GM18951 (cell line): ENCODE data around the gene LTO1.

Source experiments
- POLR2A ChIP-seq: IDR thresholded peaks from 4 replicates; pipeline ENCODE4 v1.6.1; 2011; ENCODE audit warnings: mild to moderate bottlenecking; ENCODE audit not compliant: insufficient read length, insufficient read depth; ENCODE audit errors: extremely low read depth
- in situ Hi-C: fragments of 300-500 bp; cut with MboI; formaldehyde crosslinking; loops from one replicate; pipeline ENCODE4 v1.12.0; 2022; ENCODE audit warnings: low sequenced_read_pairs, mixed read lengths, inconsistent platforms; ENCODE audit not compliant: unreplicated experiment

Gene LTO1

DNA sequence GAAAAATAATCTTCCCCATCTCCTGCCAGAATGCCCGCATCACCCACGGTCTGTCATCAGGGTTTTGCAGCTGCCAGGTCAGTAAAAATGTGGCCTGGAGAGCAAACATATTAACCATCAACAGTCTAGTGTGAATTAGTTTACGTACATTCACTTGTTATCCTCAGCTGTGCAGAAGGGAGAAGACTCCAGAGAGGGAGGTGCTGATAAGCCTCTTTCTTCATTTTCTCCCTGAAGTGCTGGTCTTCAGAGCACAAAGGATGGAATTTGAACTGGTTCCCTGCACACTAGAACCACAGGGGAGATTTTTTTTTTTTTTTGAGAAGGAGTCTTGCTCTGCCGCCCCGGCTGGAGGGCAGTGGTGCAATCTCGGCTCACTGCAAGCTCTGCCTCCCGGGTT is 20.4 kb upstream of the LTO1 start:
- in situ Hi-C loops: loop anchor here (25.0 kb wide), 1 partner anchor 492 kb away; no protein-coding TSS in a partner anchor
- no peak for TF ChIP-seq POLR2A

DNA sequence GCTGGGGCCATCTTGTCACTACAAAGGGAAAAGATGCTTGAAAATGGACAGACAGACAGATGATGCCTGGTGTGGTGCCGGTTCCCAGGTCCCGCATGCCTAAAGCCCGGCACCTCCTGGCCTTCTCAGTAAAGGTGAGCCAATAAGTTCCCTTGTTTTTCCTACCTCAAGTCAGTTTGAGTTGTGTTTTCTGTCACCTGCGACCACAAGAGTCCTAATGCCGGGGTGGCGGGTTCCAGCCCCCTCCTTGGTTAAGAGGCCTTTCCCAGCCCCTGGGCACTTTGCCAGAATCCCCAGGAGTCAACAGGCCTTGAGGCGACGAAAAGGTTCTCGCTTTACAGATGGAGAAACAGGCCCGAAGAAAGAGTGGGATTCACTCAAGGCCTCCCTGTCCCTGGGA is 19.6 kb upstream of the LTO1 start:
- no peak for TF ChIP-seq POLR2A
- in situ Hi-C loops: loop anchor here (25.0 kb wide), 1 partner anchor 493 kb away; no protein-coding TSS in a partner anchor

- TF ChIP-seq POLR2A: no peak
- in situ Hi-C loops: loop anchor here (25.0 kb wide), 1 partner anchor 495 kb away; no protein-coding TSS in a partner anchor
Measured at GRCh38 chr11:69692422-69692821, 17.3 kb upstream of the LTO1 start.

DNA sequence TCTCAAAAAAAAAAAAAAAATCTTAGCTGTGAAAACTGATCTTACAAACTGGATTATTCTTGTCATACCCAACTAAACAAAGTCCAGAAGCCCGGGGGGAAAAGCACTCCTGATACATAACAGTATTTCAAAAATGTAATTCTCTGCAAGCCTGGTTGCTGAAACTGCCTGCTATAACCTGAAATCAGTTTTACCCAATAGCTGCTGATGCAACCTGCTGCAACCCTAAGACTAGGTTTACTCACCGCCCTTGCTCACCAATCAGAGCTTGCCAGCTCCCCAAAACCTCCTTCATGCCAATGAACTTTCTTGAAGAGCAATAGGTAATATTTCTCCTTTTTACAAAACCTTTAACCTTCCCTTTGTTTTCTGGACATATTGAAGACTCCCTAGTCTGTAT is 16.3 kb upstream of the LTO1 start:
- in situ Hi-C loops: loop anchor here (25.0 kb wide), 1 partner anchor 496 kb away; no protein-coding TSS in a partner anchor

DNA sequence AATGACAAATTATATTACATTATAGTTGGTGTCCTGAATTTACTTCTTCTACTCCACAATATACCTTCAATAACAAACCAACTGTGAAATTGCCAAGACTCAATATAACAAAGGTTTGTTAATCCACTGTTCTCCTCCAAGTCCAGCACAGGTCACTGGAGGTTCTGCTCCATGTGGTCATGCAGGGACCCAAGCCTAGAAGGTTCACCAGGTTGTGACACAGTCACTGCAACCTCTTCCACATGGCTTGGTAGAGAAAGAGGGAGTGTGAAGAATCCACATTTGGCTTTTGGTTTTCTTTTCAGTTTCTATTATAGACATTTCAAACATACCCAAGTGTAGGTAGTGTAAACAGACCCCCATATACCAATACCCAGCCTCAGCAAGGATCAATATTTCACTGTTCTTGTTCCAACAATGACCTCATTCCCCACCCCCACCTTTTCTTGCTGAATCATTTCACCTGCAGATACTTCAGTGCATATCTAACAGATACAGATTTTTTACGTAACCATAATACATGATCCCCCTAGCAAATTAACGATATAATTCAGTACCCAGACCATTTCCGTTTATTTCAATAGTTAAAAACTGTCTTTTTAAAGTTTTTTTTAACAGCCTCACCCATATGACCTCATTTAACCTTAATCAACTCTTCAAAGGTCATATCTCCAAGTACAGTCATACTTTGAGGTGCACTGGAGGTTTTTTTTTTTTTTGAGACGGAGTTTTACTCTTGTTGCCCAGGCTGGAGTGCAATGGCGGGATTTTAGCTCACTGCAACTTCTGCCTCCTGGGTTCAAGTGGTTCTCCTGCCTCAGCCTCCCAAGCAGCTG is 14.5 kb upstream of the LTO1 start:
- TF ChIP-seq POLR2A: no peak
- in situ Hi-C loops: loop anchor here (25.0 kb wide), 1 partner anchor 498 kb away; no protein-coding TSS in a partner anchor

More for the DNA sequence above, 16.3 kb upstream of the LTO1 start:
- no peak for TF ChIP-seq POLR2A

DNA sequence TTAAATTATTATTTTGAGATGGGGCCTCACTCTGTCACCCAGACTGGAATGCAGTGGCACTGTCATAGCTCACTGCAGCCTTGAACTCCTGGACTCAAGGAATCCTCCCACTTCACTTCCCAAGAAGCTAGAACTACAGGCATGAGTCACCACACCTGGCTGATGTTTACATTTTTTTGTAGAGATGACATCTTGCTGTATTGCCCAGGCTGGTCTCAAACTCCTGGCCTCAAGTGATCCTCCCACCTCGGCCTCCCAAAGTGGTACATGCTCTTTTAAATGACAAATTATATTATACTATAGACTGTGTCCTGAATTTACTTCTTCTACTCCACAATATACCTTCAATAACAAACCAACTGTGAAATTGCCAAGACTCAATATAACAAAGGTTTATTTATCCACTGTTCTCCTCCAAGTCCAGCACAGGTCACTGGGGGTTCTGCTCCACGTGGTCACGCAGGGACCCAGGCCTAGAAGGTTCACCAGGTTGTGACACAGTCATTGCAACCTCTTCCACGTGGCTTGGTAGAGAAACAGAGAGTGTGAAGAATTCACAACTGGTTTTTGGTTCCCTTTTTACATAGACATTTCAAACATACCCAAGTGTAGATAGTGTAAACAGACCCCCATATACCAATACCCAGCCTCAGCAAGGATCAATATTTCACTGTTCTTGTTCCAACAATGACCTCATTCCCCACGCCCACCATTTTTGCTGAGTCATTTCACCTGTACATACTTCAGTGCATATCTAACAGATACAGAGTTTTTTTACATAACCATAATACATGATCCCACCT is 13.0 kb upstream of the LTO1 start:
- in situ Hi-C loops: loop anchor here (25.0 kb wide), 1 partner anchor 499 kb away; no protein-coding TSS in a partner anchor

DNA sequence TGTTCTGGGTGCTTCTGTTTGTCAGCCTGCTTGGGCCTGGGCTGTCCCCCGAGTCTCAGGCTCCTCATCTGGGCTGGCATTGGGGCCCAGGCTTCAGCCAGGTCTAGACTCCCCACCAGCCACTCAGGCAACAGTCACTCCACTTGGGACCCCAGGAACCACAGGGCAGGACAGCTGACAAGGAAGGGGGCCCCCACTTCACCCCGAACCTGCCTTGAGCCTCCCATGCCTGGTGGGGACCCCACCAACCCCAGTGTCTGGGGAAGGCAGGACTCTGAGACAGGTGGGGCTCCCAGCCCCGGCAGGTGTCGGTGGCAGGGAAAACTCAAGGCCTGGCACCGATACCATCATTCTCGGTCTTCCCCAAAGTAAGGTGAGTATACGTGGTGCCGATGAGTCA is 11.7 kb upstream of the LTO1 start:
- in situ Hi-C loops: loop anchor here (25.0 kb wide), 1 partner anchor 500 kb away; no protein-coding TSS in a partner anchor
- no peak for TF ChIP-seq POLR2A

- in situ Hi-C loops: loop anchor here (25.0 kb wide), 1 partner anchor 501 kb away; no protein-coding TSS in a partner anchor
- TF ChIP-seq POLR2A: no peak
Measured at GRCh38 chr11:69686452-69686851, 11.3 kb upstream of the LTO1 start.

- no peak for TF ChIP-seq POLR2A
- in situ Hi-C loops: loop anchor here (25.0 kb wide), 1 partner anchor 502 kb away; no protein-coding TSS in a partner anchor
Measured at GRCh38 chr11:69685348-69685747, 10.2 kb upstream of the LTO1 start.

GRCh38 chr11:69684651-69685050 is 9.5 kb upstream of the LTO1 start:
- in situ Hi-C loops: loop anchor here (25.0 kb wide), 1 partner anchor 503 kb away; no protein-coding TSS in a partner anchor
- TF ChIP-seq POLR2A: no peak

GRCh38 chr11:69683764-69684333 is 8.7 kb upstream of the LTO1 start:
- in situ Hi-C loops: loop anchor here (25.0 kb wide), 1 partner anchor 503 kb away; no protein-coding TSS in a partner anchor
- TF ChIP-seq POLR2A: no peak

- no peak for TF ChIP-seq POLR2A
- in situ Hi-C loops: loop anchor here (25.0 kb wide), 1 partner anchor 504 kb away; no protein-coding TSS in a partner anchor
Measured at GRCh38 chr11:69682681-69683326, 7.7 kb upstream of the LTO1 start.
